Activated CD8-positive, alpha-beta memory T cell treated with anti-CD3 and anti-CD28 coated beads, Interleukin-2, amount 50 U/mL, for 24 hours (primary cell): ENCODE data around the gene PPP1R3E.
"Not testable (repeated sequence)": the region's sequence is repeated elsewhere in the genome, so short reads cannot be mapped to it uniquely, and the experiment has no call there.

Experiments used
- DNase-seq: peaks from one replicate; pipeline ENCODE4 v3.0.0-alpha.2; 2020; ENCODE audit errors: extremely low read depth

PPP1R3E gene

GRCh38 chr14:23297611-23298277 is 4.9 kb downstream of the PPP1R3E start:
- DNase-seq, result no peak

DNA sequence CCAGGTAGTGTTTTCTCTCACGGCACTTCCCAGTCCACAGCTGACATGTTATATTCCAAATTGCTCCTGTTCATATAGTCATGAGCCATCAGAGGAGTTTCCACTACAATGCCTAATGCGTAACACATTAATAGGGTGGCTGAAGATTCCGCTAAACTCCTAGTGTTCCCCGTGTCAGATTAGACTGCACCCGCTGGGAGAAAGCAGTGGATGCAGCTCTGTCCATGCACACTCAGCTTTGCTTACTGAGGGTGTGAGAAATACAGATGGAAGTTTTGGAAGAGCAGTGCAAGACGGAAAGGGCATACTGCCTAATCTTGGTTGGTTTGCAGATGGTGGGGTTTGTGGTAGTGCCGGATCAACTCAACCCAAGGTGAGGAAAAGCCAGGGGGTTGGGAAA is 5.6 kb downstream of the PPP1R3E start:
- DNase-seq, result no peak

DNA sequence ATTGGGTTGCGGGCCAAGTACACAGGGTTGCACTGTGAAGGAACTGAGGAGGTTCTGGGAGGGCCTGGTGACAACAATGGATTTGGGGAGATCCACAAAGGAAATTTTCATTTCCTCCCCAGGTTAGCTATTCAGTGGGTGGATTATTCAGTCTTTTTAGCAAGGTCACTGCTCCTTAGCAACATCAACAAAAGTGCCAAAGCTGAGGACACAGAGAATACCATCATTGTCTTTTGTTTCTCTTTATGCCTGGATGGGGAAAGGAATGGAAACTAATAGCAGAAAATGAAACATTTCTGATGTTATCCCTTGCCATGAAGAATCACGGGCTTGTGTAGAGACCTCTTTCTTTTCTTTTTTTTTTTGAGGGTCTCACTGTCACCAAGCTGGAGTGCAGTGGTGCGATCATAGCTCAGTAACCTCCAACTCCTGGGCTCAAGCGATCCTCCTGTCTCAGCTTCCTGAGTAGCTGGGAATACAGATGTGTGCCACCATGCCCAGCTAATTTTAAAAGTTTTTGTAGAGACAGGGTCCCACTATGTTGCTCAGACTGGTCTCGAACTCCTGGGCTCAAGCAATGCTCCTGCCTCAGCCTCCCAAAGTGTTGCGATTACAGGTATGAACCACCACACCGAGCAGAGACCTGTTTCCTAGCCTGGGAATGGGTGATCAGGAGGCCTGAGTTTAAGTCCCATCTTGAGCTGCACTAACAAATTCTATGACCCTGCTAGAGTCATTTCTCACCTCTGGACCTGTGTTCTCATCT is 6.5 kb downstream of the PPP1R3E start:
- no peak for DNase-seq

DNA sequence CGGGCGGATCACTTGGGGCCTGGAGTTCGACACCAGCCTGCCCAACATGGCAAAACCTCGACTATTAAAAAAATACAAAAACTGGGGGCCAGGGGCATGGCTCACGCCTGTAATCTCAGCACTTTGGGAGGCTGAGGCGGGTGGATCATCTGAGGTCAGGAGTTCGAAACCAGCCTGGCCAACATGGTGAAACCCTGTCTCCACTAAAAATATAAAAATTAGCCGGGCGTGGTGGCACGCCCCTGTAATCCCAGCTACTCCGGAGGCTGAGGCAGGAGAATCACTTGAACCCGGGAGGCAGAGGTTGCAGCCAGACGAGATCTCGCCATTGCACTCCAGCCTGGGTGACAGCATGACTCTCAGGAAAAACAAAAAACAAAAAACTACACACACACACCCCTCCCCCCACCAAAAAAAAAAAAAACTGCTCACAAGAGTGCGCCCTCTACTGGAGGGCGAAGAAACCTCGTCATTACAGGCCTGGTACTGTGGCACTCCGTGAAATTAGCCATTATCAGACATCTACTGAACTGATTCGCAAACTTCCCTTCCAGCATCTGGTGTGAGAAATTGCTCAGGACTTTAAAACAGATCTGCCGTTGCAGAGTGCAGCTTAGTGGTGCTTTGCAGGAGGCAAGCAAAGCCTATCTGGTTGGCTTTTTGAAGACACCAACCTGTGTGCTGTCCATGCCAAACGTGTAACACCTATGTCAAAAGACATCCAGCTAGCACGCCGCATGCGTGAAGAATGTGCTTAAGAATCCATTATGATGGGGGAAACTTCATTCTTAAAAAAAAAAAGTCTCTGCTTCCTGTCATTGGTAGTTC is 7.7 kb downstream of the PPP1R3E start:
- DNase-seq, result peak; percentile 17

DNA sequence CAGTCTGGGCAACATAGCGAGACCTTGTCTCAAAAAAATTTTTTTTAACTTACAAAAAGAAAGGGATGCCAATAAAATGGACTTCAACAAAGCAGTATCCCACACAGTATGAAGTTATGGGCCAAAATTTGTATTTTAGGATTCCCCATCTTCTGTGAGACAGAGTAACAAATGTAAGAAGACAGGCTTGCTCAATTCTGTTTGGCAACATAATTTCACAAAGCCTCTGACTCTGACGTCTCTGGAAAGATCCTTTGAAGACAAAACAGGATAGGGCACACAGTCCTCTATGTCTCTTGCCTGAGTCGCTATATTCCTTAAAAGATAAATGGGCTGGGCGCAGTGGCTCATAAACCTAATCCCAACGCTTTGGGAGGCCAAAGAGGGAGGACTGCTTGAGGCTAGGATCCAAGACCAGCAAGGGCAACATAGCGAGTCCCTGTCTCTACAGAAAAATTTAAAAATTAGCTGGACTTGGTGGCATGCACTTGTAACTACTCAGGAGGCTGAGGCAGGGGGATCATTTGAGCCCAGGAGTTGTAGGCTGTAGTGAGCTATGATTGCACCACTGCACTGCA is 15.7 kb downstream of the PPP1R3E start:
- DNase-seq, result no peak

DNA sequence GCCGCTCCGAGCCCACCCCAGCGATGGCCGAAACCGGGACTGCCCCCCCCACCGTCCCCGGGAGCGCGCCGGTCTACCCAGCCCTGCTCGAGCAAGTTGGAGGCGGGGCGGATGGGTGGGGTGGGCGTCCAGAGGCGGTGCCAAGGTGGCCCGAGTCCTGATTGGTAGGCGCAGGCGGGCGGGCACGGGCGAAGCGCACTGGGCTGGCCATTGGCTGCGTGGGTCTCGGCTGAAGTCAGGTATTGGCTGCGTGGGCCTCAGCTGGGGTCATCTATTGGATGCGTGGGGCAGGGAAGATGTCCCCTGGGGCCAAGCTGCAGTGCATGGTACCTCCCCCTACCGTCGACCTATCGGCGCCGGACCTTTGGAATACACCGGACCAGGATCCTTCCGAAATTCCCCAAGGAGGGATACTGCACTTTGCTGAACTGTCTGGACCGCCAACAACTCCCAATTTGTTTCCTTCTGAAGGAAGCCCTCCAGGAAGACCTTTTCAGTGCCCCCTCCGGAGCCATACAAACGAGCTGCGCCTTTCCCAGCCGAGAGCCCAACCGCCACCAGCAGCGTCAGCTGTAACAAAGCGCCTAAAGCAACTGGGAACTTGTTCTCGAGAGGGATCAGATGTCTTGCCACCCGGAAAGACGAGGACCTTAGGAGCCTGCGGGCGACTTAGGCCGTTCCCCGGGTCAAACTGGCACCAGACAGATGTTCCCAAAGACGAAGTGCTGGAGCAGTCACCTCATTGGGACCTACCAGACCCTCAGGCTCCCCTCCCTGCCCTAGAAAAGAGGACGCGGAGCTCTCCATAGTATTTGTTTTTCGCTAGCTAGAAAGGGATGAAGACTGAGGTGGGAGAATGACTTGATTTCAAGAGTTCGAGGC is 16.4 kb downstream of the PPP1R3E start, which contains the start of gene HOMEZ:
Gene HOMEZ (minus strand): TSS at position 113 of the 882 bp plus-strand sequence. CDS start 180 bp downstream, outside the sequence.
- peak; percentile 97 for DNase-seq

DNA sequence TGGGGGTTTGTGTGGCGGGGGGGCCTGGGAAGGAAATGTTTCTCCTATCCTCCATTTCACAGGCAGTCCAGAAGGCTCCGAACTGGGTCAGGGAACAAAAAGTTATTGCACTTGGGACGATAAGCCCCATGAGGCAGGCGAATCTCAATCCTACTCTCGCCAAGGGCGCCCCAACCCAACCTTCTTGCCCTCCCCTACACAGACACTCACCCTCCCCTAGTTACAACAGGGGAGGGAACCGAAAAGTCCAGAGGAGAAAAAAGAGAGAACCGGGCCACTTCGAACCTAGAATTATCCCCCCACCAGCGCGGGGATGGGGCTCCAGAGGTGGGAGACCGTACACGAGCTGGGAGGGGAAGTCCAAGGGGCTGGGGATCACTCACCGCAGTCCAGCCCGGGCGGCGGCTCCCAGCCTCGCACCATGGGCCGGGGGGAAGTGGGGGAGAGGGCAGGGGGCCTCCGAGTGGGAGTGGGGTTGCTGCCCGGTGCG is 17.1 kb downstream of the PPP1R3E start:
- no peak for DNase-seq

DNA sequence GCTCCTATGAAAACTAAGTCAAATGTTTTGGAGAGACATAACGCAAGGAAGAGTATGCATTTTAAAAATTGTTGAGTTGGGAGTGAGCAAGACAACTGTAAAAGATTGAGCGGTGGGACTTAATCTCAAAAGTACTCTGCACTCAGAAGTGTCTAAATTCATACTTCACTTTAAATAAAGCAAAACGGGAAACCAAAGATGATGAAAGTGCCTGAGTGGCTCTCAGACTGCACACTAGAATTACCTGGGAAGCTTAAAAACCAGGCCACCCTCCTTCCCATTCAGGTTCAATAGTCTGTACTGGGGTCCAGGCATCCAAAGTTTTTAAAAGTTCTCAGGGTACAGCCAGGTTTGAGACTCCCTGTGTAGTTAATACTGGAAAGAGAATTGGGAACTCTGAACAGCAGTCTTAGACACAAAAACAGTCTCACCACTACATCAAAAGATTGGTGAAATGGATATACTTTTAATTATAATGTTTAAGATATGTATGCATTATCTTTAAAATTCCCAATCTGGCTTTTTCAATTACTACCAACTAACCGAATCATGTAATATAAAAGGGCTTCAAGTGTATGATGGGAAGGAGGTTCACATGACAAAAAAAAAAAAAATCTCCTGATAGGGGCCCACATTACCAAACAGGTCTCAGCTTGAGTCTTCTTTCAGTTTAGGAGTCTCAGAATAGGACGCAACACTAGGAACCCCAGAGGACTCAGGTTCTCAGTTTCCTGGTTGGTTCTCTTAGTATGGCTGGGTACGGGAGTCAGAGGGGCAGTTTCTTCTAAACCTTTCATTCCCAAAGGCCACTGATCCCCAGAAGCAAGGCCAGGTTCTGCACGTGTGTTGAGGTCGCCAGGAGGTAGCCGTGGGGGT is 17.8 kb downstream of the PPP1R3E start:
- DNase-seq, result no peak

DNA sequence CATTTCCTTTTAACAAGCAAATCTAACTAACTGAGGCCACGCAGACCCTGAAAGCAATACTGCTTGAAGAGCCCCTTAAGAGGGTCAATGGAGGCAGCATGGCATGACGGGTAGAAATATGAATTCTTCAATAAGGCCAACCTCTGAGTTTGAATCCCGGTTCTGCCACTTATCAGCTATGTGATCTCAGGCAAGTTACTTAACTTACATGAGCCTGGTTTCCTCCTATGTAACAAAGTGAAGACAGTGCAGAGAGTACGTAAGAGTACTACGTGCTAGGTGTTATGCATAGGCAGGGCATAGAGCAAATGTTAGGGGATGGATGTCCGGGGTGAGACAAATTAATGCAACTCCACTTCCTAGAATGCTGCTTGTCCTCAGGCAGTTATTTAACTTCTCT is 21.4 kb downstream of the PPP1R3E start:
- DNase-seq, result no peak

DNA sequence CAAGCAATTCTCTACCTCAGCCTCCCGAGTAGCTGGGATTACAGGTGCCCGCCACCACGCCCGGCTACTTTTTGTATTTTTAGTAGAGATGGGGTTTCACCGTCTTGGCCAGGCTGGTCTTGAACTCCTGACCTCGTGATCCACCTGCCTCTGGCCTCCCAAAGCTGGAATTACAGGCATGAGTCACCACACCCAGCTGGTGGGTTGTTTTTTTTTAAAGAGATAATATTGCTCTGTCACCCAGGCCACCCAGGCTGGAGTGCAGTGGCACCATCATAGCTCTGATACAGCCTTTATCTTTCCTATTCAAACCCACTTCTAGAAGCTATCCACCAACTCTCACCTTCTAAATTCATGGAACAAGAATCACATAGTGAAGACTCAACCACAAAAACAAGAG is 24.7 kb downstream of the PPP1R3E start:
- DNase-seq, result not testable (repeated sequence)

GRCh38 chr14:23277189-23277588 is 25.5 kb downstream of the PPP1R3E start:
- DNase-seq, result no peak

DNA sequence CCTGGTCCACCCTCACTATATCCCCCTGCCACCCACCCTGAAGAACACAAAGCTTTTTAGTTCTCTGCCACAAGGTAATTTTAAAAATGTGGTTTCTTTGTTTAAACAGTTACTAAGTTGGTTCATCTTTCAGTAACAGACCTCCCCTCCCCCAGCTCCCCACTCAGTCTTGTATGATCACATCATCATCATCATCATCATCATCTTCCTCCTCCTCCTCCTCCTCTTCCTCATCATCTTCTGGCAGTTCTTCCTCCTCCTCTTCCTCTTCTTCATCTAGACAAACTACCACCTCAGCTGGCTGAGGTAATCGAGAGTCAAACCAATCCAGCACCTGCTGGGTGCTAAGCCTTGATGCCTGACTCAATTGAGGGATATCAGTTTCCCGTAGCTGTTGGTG is 27.2 kb downstream of the PPP1R3E start:
- no peak for DNase-seq

- DNase-seq, result no peak
These were observed 33.5 kb downstream of the PPP1R3E start for GRCh38 chr14:23269193-23269592.

DNA sequence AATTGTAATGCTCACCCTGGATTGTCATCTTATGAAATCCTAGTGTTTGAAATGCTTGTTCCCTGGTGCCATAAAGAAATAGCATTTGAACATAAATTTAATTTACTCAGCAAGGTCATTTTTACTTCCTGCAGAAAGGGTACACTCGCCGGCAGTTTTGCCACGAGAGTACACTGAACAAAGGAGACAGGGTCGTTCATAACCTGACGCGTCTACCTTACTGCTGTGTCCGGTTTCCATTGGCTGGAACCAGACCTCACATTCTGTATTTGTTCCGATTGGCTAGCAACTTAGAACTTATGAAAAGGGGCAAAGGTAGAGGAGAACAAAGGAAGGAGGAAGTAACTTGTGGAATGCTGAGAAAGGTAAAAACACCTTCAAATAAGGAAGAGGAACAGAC is 41.8 kb downstream of the PPP1R3E start:
- DNase-seq, result not testable (repeated sequence)

- DNase-seq, result no peak
These were observed 43.2 kb downstream of the PPP1R3E start for GRCh38 chr14:23259426-23259825.

DNA sequence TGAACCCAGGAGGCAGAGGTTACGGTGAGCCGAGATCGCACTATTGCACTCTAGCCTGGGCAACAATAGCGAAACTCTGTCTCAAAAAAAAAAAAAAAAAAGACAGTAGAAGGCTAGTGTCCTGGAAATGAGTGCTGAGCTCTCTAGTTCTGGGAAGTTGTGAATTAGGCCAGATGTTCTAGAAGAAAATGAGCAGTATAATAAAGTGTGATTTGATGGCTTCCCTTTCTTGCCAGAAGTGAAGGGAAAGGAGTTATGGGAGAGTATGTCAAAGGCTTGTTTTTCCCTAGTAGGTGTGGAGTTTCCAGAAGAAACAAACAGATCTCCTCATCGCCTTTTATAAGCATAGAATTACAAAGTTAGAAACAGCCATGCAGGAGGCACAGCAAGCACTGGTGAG is 44.4 kb downstream of the PPP1R3E start:
- DNase-seq, result no peak

DNA sequence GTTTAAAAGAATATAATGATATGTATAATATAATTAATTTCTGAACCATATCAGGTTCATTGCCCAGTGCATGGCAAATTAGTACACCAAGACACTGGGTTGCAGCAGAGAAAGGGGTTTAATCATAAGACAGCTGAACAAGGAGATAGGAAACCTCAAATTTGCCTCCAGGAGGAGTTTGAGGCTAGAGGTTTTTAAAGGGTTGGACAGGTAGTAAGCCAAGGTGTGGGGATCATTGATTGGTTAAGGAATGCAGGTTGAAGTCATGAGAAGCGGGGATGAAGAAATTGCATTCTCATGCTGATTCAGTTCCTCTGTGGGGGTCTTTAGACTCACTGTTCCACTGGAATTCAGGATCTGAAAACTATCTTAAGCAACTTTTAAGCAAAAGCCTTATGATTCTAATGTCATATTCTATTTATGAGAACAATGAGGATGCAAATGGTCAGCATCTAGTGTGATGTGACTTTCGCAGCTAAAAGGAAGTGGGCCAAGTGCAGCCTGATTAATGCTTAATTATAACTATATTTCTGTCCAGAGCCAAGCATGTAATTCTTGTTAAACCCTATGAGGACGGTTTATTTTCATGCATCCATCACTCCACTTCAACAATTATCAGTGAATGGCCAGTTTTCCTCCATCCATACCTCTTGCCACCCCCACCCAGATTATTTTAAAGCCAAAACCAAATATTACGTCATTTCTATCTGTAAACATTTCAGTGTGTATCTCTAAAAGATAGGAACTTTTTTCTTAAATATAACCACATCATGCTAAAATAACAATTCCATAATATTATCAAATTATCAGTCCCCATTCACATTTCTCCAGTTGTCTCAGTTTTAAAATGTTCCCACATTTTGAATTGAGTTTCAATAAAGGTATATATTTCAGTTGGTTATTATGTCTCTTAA is 50.0 kb downstream of the PPP1R3E start:
- DNase-seq, result no peak

GRCh38 chr14:23252006-23252405 is 50.7 kb downstream of the PPP1R3E start:
- no peak for DNase-seq

GRCh38 chr14:23249824-23250223 is 52.8 kb downstream of the PPP1R3E start:
- no peak for DNase-seq
